Calu3 (cell line): ENCODE results near the gene TNC. TPM values are rescaled to one million over a fixed set of nuclear protein-coding genes. Genes with fewer than 3 reads are reported as not detected.

Experiments used
- BruUV-seq: library from RNA; stranded (reverse); fragments of 400-500 nt; replicated peaks from 2 replicates; lab custom pipeline; 2021; lab: Mats Ljungman, UMichigan
- CTCF ChIA-PET: fragments of 300-600 bp; sonication (Branson Sonifier 250); formaldehyde crosslinking; loops from one replicate; lab custom pipeline; 2022; ENCODE audit warnings: antibody characterized with exemption; lab: Charles Lee
- DNase-seq: peaks from one replicate; pipeline ENCODE4 v3.0.0; 2022
- H3K27ac Mint-ChIP-seq: one replicate; pipeline ENCODE4 v1.8.0; 2022; ENCODE audit warnings: mixed read lengths; ENCODE audit not compliant: unreplicated experiment
- H3K27me3 Mint-ChIP-seq: one replicate; pipeline ENCODE4 v1.8.0; 2022; ENCODE audit warnings: mixed read lengths; ENCODE audit not compliant: unreplicated experiment
- H3K36me3 Mint-ChIP-seq: one replicate; pipeline ENCODE4 v1.8.0; 2022; ENCODE audit warnings: mild to moderate bottlenecking, moderate library complexity, mixed read lengths; ENCODE audit not compliant: insufficient read depth, unreplicated experiment
- H3K4me1 Mint-ChIP-seq: one replicate; pipeline ENCODE4 v1.8.0; 2022; ENCODE audit warnings: mild to moderate bottlenecking, low read depth, mixed read lengths; ENCODE audit not compliant: unreplicated experiment
- H3K4me3 Mint-ChIP-seq: one replicate; pipeline ENCODE4 v1.8.0; 2022; ENCODE audit warnings: mild to moderate bottlenecking, low read depth, moderate library complexity, mixed read lengths; ENCODE audit not compliant: unreplicated experiment
- H3K9me3 Mint-ChIP-seq: one replicate; pipeline ENCODE4 v1.8.0; 2022; ENCODE audit warnings: low read depth, mixed read lengths; ENCODE audit not compliant: unreplicated experiment
- intact Hi-C: fragments of 100-400 bp; cut with micrococcal nuclease; formaldehyde crosslinking; loops from one replicate; pipeline ENCODE4 v1.10.0; 2022; ENCODE audit not compliant: unreplicated experiment
- total RNA-seq: library from RNA; stranded (reverse); gene quantifications from 2 replicates; pipeline ENCODE4 v1.2.3, GENCODE V29; 2022
- TF ChIP-seq, protein P1 (sequence below): fragments of 200-600 bp; IDR thresholded peaks from one replicate; pipeline ENCODE4 v1.8.0; 2022; ENCODE audit warnings: antibody characterized with exemption; ENCODE audit not compliant: unreplicated experiment

Gene TNC
- total RNA-seq, 1 experiment from 2014 or later = 1.0 TPM

DNA sequence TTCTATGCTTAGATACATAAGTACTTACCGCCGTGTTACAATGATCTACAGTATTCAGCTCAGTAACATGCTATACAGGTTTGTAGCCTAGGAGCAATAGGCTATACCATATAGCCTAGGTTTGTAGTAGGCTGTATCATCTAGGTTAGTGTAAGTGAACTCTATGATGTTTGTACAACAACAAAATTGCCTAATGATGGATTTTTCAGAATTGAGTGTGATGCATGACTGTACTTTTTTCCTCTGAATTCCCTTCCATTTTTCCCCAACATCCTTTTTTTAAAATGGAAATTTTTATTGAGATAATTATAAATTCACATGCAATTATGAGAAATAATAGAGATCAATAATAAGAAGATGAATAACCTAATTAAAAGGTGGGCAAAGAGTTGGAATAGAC lies 119.6 kb downstream of the TNC start:
- Mint-ChIP-seq H3K27ac (no peak overlapping the region), H3K27me3 (peaks cover 52% of the 10 kb centered on the region), H3K4me1 (no peaks in the 10 kb centered on the region), H3K36me3 (no peaks in the 10 kb centered on the region), H3K9me3 (no peaks in the 10 kb centered on the region), H3K4me3 (no peak overlapping the region)
- DNase-seq = no peak
- TF ChIP-seq, protein P1, sequence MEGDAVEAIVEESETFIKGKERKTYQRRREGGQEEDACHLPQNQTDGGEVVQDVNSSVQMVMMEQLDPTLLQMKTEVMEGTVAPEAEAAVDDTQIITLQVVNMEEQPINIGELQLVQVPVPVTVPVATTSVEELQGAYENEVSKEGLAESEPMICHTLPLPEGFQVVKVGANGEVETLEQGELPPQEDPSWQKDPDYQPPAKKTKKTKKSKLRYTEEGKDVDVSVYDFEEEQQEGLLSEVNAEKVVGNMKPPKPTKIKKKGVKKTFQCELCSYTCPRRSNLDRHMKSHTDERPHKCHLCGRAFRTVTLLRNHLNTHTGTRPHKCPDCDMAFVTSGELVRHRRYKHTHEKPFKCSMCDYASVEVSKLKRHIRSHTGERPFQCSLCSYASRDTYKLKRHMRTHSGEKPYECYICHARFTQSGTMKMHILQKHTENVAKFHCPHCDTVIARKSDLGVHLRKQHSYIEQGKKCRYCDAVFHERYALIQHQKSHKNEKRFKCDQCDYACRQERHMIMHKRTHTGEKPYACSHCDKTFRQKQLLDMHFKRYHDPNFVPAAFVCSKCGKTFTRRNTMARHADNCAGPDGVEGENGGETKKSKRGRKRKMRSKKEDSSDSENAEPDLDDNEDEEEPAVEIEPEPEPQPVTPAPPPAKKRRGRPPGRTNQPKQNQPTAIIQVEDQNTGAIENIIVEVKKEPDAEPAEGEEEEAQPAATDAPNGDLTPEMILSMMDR = no peak
- BruUV-seq = no TSS peak
- CTCF ChIA-PET = no interaction called here
- intact Hi-C loops = no loop called here

- no TSS peak for BruUV-seq
- TF ChIP-seq, protein P1 = no peak
- Mint-ChIP-seq H3K4me3 (no peak overlapping the region), H3K27ac (no peak overlapping the region), H3K9me3 (no peaks in the 10 kb centered on the region), H3K36me3 (no peaks in the 10 kb centered on the region), H3K27me3 (peaks cover 61% of the 10 kb centered on the region), H3K4me1 (no peaks in the 10 kb centered on the region)
- intact Hi-C loops = no loop called here
- DNase-seq = no peak
- CTCF ChIA-PET = no interaction called here
These were observed 122.2 kb downstream of the TNC start for GRCh38 chr9:114995681-114996221.

DNA sequence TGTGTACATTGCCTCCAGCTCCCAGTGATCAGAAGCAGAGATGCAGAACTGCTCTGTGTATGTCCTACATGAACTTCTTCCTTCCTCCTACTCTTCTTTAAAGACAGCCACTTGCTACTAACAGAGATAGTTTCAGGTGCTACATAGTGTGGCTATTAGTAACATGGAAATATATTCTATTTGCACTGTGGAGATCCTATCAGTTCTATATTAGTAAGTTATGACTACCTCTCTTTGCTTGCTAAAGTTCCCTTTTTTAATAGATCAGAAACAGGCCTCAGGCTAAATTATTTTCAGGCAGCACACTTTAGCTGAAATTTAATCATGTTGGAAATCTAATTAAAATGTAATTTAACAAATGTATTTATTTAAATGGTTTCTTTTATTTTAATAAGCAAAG lies 123.2 kb downstream of the TNC start:
- TF ChIP-seq, protein P1 = no peak
- H3K4me1 Mint-ChIP-seq = no peaks in the 10 kb centered on the region
- no peak for DNase-seq
- no peaks in the 10 kb centered on the region for H3K9me3 Mint-ChIP-seq
- H3K4me3 Mint-ChIP-seq = no peak overlapping the region
- intact Hi-C loops = no loop called here
- H3K27ac Mint-ChIP-seq = no peak overlapping the region
- CTCF ChIA-PET = no interaction called here
- peaks cover 61% of the 10 kb centered on the region for H3K27me3 Mint-ChIP-seq
- BruUV-seq = no TSS peak
- no peaks in the 10 kb centered on the region for H3K36me3 Mint-ChIP-seq

DNA sequence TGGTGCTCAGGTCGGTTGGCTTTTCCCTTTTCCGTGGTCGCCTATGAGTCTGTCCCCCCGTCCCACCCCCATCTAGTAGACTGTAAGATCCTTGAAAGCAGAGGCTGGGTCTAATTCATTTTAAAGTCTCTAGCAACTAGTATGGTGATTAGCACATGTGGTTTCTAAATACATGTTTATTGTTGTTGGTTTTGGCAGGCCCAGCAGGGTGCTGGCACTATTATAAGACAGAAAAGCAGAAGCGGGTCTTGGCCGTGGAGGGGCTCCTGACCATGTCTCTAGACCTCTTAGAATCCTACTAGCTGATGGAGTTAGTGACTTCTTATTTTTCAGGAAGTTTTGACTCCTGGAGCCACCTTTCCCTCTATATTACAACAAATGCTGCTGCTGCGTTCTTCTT lies 126.1 kb downstream of the TNC start:
- no peak for DNase-seq
- TF ChIP-seq, protein P1 = no peak
- H3K4me3 Mint-ChIP-seq = no peak overlapping the region
- intact Hi-C loops = no loop called here
- CTCF ChIA-PET = interaction anchor here (0.7 kb wide), 1 partner anchor 258 kb away, joined by 3 read pairs; no protein-coding TSS in a partner anchor
- no TSS peak for BruUV-seq
- H3K27ac Mint-ChIP-seq = no peak overlapping the region
- H3K27me3 Mint-ChIP-seq = peaks cover 76% of the 10 kb centered on the region
- no peaks in the 10 kb centered on the region for H3K9me3 Mint-ChIP-seq
- no peaks in the 10 kb centered on the region for H3K4me1 Mint-ChIP-seq
- H3K36me3 Mint-ChIP-seq = no peaks in the 10 kb centered on the region
